ENCODE measurements around the gene MCCC2. TPM values are rescaled to one million over a fixed set of nuclear protein-coding genes. Genes with fewer than 3 reads are reported as not detected.

Gene MCCC2
- total and polyA plus RNA-seq, 2 of the 8 experiments (the other 6 are each of a cell fraction or from before 2014, with no cell fraction given) = 71.7 to 86.6 TPM

- H3K36me3 ChIP-seq (ENCODE audit: control insufficient read depth in 2 of 4, insufficient read depth in 4 of 4, low read length in 3 of 4) = no peaks in the 10 kb centered on the region
- no peak overlapping the region for H2AK5ac ChIP-seq (ENCODE audit: low read depth, low read length)
- peaks cover 3% of the 10 kb centered on the region in 2 experiments; a peak in 2 of 4 replicates for H3K9me3 ChIP-seq (ENCODE audit: insufficient read depth in 2 of 2, low read depth in 1 of 2, low read length in 1 of 2)
- H3K18ac ChIP-seq (ENCODE audit: extremely low read depth, low read length) = no peak overlapping the region
- no peak overlapping the region for H3K27ac ChIP-seq (ENCODE audit: low read depth, low read length)
- DNase-seq (ENCODE audit: low read depth in 1 of 2, low spot score in 2 of 2) (no peak), FAIRE-seq (no peak)
- peaks cover 0 to under 1% of the 10 kb centered on the region in 2 experiments; a peak in 2 of 4 replicates for H3K79me2 ChIP-seq (ENCODE audit: control insufficient read depth in 1 of 2, insufficient read depth in 2 of 2, low read length in 2 of 2)
- POLR2A ChIA-PET (ENCODE audit: partially characterized antibody) = interaction anchor here (0.8 to 1.1 kb wide), 2 partner anchors 13 to 127 kb away, joined by 3 to 4 read pairs; partner anchors contain the start of gene BDP1
- peaks cover 0 to 6% (median 0%) of the 10 kb centered on the region in 4 experiments; a peak in 2 of 7 replicates for H3K4me1 ChIP-seq (replicated peaks in 1 of 4; ENCODE audit: control insufficient read depth in 3 of 4, insufficient read depth in 4 of 4, low read length in 3 of 4)
- H2BK15ac ChIP-seq (ENCODE audit: low read length) = no peak overlapping the region
- H3K4me3 ChIP-seq (ENCODE audit: extremely low read depth in 1 of 4, insufficient read depth in 2 of 4, low read depth in 3 of 4, low read length in 4 of 4) = no peak overlapping the region
- no peak overlapping the region for H3K9ac ChIP-seq (replicated peaks in 1 of 4; ENCODE audit: extremely low read depth in 1 of 4, low read depth in 3 of 4, low read length in 3 of 4)
- no peaks in the 10 kb centered on the region for H3K79me1 ChIP-seq (ENCODE audit: low read depth, low read length)
- no peak overlapping the region for H2AFZ ChIP-seq (ENCODE audit: low read length)
- H4K20me1 ChIP-seq (replicated peaks in 1 of 2; ENCODE audit: control insufficient read depth in 1 of 2, insufficient read depth in 2 of 2, low read length in 2 of 2) = no peaks in the 10 kb centered on the region
- no peak overlapping the region for H4K91ac ChIP-seq (replicated peaks; ENCODE audit: insufficient read length, low read length)
- no peak overlapping the region for H4K5ac ChIP-seq (ENCODE audit: insufficient read length, low read depth, low read length)
- H2BK120ac ChIP-seq (replicated peaks; ENCODE audit: low read depth, low read length) = no peak overlapping the region
- CTCF ChIA-PET (ENCODE audit: partially characterized antibody) = interaction anchor here (0.7 to 1.2 kb wide), 2 partner anchors 9 to 13 kb away, joined by 3 to 4 read pairs; no protein-coding TSS in a partner anchor
- H3K56ac ChIP-seq (replicated peaks; ENCODE audit: insufficient read length, low read depth, low read length) = no peak overlapping the region
- H3K4me2 ChIP-seq (ENCODE audit: insufficient read depth in 1 of 2, low read depth in 2 of 2, low read length in 2 of 2) = no peak overlapping the region
- peaks cover 6% of the 10 kb centered on the region for H3K23me2 ChIP-seq (ENCODE audit: low read depth, low read length)
- WGBS, 2 experiments (ENCODE audit: extremely low coverage in 1 of 2, insufficient coverage in 1 of 2, insufficient read length in 1 of 2, insufficient replicate concordance in 2 of 2, low coverage in 1 of 2, low lambda C conversion rate in 2 of 2, missing lambda C conversion rate in 1 of 2) = 81% methylated on average over 4 of the region's 4 CpGs; no CpG with 5 or more reads in 1 of the 2 experiments
- no peak overlapping the region for H2BK5ac ChIP-seq (ENCODE audit: low read depth, low read length)
- 0 out of 2 replicates have a peak overlapping the region, but pooled peaks have one; percentile 17 for H2BK12ac ChIP-seq (ENCODE audit: low read depth, low read length)
- no peak overlapping the region for H3K23ac ChIP-seq (ENCODE audit: insufficient read length)
- H3K14ac ChIP-seq (ENCODE audit: insufficient read length) = no peak overlapping the region
- no peak overlapping the region for H4K8ac ChIP-seq (ENCODE audit: extremely low read depth, insufficient read depth, low read length)
- no peaks in the 10 kb centered on the region for H3K27me3 ChIP-seq (replicated peaks in 1 of 4; ENCODE audit: control insufficient read depth in 3 of 4, extremely low read depth in 1 of 4, insufficient read depth in 3 of 4, low read length in 3 of 4)
- H2BK20ac ChIP-seq (ENCODE audit: low read length) = no peak overlapping the region
- no peak overlapping the region for H3K4ac ChIP-seq (replicated peaks; ENCODE audit: insufficient read length, low read depth, low read length)
- TF ChIP-seq ATF3 (IDR thresholded peaks at IDR 0.05; ENCODE audit: insufficient read depth, low read depth, low read length) (no peak), ATF2 (IDR thresholded peaks at IDR 0.05; ENCODE audit: low read length) (no peak), GABPA (IDR thresholded peaks at IDR 0.05; ENCODE audit: borderline replicate concordance, insufficient read depth, low read length) (no peak), SRF (IDR thresholded peaks at IDR 0.05; ENCODE audit: low read depth, low read length) (no peak), TEAD4 (IDR thresholded peaks at IDR 0.05; ENCODE audit: low read depth, low read length) (no peak), POU5F1 (IDR thresholded peaks at IDR 0.05; ENCODE audit: low read depth, low read length) (no peak), CEBPB (IDR thresholded peaks at IDR 0.05; ENCODE audit: low read depth, low read length) (no peak), POLR2A (IDR thresholded peaks at IDR 0.05; ENCODE audit: control extremely low read depth in 1 of 2, low read depth in 2 of 2, low read length in 2 of 2) (no peak)
Observed at GRCh38 chr5:71582945-71583584, 4.1 kb upstream of the MCCC2 start.

Measured in H1 (cell line).